Hematopoietic multipotent progenitor cell treated with erythropoietin and hydrocortisone succinate and interleukin-3 and kit ligand, for 15 days (in vitro differentiated cells): ENCODE measurements around the gene FOXD1.
"Not testable (repeated sequence)": the region's sequence is repeated elsewhere in the genome, so short reads cannot be mapped to it uniquely, and the experiment has no call there.

Source experiments
- DNase-seq: peaks from one replicate; pipeline ENCODE4 v3.0.0-alpha.2; 2015; ENCODE audit warnings: low spot score

The FOXD1 gene

DNA sequence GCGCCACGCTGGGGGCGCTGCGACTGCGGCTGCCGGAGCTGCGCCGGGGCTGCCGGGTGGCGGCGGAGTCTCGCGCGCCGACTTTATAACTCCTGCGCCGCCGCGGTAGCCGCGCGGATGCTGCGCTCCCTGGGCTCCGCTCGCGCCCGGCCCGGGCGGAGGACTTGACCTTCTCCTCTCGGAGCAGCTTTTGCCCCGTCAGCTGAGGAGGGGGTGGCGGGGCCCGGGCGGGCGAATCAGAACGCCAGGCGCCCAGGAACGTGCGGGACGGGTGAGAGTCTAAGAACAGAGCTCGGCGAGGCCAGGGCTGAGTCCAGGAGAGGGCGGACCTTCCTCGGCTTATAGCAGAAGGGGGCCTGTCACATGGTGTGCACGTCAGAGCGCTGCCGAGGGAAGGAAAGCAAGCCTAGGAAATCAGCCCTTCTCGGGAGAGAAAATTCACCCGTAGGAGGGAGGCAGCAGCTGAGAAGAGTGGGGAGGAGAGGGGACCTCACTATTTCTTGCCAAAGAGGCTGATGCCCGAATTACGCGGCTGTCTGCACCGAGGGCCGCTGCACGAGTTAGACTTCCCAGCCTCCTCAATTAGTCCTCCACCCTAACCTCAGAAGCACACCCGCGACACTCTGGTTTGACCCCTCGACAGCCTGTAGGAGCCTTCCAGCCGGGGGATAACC lies at the start of gene FOXD1:
FOXD1 (minus strand) TSS at position 315 of the 674 bp plus-strand sequence. CDS start 415 bp downstream, outside the sequence.
- DNase-seq: no peak

DNA sequence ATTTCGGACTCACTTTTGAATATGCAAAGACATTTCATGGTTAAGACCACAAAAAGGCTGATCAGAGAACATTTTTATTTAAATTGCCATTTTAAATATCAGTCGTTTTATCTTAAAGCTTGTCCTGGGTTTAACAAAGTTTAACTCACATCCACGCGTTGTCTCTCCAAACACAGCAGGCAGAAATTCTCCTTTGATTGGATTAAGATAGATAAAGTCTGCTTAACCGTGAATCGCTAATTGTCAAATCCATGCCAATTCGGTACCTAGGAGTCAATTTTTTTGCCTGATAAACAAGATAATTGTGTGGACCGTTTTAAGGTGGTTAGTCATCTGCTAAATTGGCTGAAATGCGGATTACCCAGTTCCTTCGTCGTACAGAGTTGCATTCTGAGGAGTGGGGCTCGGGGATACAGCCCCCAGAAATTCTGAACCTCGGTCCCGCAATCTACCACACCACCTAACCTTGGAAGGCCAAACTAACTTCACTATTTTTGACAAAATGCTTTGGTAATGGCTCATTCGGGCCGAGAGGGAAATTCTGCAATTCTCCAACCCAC lies 49.0 kb upstream of the FOXD1 start:
- peak; percentile 10 for DNase-seq

DNA sequence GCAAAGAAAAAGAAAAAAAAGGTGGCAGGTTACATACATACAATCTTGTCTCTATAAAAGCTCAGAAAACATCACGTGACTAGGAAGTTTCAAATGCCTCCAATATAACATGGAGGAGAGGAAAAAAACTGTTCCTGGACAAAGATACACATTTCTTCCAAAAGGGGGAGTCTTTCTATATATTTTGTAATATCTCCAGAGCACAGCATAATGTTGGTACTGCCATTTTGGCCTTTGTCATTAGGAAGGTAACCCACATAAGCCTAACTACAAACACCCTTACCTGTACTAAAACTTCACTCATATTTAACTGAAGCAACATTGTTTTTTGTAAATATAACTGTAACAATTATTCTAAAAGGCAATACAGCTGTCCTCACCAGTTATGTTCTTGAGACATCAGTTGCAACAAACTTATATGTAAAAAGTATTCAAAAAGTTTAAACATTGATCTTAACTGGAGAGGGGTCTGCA lies 48.4 kb upstream of the FOXD1 start:
- DNase-seq: peak; percentile 61

DNA sequence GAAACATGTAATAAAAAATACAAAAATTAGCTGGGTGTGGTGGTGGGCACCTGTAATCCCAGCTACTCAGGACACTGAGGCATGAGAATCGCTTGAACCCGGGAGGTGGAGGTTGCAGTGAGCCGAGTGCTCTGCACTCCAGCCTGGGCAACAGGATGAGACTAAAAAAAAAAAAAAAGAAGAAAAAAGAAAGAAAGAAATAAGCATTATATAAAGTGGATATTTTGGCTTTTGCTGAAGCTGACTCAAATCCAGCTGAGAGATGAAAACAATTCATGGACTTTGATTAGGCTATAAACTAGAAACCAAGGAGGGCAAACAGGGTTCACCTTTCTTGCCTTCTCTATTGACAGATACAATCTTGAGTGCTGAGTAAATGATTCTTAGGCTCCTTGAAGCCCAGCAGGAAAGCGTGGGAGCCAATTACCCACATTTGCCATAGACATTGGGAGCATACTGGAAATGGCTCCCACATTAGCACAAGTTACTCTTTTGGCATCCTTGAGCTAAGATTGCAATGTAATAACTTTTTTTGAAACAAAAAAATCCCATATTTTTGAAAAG lies 47.3 kb upstream of the FOXD1 start:
- DNase-seq: no peak

DNA sequence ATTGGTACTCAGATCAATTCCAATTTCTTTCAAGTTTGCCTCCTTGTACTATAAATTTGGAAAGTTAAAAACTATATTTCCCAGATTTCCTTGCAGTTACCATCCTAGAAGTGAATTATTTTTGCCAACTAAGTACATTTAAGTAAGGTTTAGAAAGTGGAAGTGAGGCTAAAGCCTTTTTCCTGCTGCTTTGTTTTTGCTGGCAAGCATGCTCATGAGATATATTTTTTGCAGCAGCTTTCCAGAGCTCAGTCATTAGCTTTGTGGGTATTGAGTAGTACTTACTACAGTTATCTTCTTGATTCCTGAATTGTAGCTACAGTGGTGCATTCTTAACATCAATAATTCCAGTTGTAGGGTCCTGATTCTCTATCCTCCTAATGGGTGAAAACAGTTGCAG lies 46.1 kb upstream of the FOXD1 start:
- no peak for DNase-seq

DNA sequence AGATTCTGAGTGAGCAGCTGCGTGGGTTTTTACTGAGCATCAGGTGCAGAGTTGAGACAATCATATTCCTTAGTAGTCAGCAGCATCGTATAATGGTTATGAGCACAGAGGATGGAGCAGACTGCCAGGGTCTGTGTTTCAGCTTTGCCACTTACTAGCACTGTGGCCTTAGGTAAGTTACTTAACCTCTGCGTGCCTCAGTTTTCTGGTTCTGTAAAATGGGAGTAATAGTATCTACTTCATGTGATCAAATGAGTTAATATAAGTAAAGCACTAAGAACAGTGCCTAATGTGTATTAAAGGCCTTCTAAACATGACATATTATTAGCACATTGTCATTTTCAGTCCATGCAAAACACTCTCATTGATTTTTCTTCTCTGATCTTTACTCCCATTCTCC lies 44.8 kb upstream of the FOXD1 start:
- DNase-seq: no peak

DNA sequence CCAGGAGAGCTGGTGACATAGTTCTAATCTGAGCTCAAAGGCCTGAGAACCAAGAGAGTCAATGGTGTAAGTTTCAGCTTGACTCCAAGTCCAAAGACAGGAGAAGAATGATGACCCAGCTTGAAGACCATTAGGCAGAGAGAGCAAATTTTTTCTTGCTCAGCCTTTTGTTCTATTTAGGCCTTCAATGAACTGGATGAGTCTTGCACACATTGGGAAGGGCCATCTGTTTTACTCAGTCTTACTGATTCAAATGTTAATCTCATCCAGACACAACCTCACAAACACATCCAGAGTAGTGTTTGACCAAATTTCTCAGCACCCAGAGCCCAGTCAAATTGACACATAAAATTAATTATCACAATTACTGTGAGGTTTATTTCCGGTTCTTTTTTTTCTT lies 42.6 kb upstream of the FOXD1 start:
- no peak for DNase-seq

DNA sequence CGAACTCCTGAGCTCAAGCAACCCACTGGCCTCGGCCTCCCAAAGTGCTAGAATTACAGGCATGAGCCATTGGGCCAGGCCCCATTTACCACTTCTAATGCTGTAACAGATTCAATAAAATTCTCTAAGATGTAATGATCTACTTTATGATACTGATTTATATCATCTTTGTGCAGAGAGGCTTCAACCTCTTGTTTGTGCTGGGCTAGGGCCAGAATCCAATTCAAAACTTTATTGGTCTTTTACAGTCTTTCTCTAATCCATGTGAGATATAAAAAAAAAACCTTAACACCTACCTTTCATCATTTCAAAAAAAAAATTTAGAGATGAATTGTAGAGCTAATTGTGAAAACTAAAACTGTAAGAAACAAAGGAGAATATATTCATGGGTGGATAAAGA lies 41.5 kb upstream of the FOXD1 start:
- no peak for DNase-seq

DNA sequence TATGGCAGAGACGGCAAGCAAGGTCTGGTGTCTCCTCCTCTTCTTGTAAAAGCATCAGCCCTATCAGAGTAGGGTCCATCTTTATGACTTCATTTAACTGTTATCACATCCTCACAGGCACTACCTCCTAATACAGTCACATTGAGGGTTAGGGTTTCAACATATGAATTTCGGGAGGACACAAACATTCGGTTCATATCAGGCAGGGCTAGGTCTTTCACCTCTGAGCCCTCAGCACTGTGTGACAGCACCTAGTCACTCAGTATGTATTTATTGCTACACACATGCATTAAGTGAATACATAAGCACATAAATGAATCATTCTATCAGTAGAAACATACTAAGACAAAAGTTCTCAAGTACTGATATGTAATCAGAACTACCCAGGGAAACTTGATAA lies 40.2 kb upstream of the FOXD1 start:
- DNase-seq: peak; percentile 40

DNA sequence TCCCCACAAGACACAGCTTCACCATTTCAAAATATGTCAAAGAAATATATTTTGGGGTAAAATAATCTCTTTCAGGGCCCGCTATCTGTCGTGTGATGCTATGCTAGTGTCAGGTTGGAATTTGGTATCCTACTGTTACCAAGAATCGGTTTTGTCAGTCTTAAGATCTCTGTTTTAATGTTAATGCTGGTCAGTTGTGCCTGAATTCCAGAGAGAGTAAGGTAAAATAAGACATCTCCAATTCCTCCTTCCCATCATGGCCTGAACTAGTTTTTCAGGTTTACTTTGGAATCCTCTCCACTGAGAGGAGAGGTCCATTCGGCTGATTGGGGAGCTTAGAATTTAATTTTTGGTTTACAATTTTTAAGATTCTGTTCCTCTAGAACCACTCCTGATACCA lies 39.2 kb upstream of the FOXD1 start:
- no peak for DNase-seq

DNA sequence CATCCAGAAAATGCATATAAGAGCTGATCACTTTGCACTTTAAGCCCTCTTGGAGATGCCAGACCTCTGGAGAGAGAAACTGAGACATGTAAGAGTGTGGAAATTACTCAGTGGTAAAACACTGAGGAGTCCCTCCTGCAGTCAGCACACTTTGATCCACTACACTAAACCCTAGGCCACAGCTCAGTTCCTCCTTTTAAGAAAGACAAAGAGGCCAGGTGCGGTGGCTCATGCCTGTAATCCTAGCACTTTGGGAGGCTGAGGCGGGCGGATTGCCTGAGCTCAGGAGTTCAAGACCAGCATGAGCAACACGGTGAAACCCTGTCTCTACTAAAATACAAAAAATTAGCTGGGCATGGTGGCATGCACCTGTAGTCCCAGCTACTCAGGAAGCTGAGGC lies 38.7 kb upstream of the FOXD1 start:
- not testable (repeated sequence) for DNase-seq

DNA sequence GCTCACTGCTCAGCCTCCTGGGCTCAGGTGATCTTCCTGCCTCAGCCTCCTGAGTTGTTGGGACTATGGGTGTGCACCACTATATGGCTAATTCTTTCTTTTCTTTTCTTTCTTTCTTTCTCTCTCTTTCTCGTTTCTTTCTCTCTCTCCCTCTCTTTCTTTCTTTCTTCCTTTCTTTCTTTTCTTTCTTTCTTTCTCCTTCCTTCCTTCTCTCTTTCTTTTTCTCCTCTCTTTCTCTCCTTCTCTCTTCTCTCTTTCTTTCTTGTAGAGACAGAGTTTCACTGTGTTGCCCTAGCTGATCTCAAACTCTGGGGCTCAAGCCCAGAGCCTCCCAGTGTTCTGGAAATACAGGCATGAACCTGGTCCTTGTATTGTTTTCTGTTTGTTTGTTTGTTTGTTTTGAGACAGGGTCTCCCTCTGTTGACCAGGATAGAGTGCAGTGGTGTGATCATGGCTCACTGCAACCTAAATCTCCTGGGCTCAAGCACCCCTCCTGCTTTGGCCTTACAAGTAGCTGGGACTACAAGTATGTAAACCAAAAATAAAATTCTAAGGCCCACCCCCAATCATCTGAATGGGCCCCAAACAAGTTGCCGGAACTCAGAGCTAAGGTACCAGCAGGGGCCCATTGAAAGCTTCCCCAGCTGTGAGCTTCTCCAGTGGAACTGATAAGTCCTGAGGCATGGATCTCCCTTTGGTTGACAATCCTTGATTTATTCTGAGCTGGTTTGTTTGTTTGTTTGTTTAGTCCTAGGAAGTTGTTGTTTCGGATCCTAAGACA lies 37.7 kb upstream of the FOXD1 start:
- DNase-seq: no peak

DNA sequence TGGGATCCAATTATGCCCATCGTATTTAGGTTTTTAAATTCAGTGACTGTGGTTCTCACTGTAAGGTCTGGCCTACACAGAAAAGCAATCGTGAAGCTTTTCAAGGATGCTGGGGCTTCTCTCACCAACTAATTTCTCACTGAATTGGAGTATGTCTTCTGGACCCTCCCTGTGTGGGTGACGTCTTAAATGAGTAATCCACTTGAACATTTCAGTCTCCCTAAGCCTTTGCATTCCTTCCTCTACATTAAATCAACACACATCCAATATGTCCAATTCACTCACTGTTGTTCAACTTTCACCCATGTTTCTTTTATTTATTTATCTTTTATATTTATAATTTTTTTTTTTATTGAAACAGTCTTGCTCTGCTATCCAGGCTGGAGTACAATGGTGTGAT lies 37.1 kb upstream of the FOXD1 start:
- DNase-seq: no peak

DNA sequence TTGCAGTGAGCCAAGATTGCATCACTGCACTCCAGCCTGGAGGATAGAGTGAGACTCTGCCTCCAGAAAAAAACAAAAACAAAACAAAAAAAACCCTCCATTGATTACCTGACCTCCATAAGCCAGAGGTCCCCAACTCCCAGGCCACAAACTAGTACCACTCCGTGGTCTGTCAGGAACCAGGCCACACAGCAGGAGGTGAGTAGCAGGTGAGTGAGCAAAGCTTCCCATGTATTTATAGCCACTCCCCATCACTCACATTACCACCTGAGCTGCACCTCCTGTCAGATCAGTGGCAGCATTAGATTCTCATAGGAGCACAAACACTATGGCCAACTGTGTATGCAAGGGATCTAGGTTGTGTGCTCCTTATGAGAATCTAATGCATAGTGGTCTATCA lies 35.9 kb upstream of the FOXD1 start:
- no peak for DNase-seq

DNA sequence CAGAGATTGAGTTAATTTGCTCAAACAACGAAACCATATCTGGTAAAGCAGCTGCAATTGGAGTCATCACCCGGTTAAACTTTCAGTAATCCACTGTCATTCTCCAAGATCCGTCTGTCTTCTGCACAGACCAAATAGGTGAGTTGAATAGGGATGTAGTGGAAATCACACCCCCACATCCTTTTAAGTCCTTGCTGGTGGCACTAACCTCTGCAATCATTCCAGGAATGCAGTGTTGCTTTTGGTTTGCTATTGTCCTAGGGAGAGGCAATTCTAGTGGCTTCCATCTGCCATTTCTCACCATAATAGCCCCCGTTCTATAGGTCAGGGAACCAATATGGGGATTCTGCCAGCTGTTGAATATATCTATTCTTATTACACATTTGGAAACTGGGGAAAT lies 35.1 kb upstream of the FOXD1 start:
- DNase-seq: no peak

DNA sequence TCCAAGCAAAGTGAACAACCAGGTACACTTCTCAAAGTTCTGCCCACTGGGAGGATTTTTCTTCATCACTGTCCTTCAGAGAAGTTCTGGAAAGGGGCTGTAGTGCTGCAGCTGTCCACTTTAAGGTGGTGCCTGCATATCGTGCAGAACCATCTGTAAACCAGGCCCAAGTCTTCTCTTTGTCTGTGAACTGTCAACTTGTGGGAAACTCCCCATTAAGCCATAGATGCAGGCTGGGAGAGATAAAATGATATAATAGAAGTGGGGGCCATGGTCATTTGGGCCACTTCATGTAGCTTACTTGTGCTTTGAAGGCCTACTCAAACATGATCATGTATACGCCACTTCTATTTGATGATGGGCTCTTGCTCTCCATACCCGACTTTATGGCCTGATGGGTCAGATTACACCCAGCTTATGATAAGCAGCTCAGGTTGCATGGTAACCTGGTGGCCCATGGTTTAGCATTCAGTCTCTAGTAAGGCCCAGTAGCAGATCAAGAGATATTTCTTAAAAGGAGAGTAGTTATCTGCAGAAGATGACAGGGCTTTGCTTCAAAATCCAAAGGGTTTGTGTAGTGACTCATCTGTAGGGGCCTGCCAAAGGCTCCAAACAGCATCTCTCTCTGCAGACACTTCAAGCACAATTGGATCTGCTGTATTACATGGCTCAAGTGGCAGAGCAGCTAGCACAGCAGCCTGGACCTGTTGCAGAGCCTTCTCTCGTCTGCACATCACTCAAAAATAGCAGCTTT lies 34.0 kb upstream of the FOXD1 start:
- no peak for DNase-seq

DNA sequence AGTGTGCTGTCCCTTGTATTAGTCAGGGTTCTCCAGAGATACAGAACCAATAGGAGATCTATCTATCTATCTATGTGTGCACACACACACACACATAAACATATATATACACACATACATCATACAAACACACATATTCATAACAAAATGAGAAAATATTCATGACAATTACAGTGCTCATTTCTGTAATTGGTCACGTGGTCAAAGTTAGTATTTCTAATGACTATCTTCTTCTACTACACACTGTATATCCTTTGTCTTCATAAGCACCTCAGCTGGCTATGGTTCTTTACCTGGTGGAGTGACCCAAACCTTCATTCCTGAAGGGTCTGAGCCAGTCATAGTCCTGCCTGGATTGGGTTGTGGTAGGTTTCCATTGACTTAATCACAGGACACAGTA lies 31.9 kb upstream of the FOXD1 start:
- DNase-seq: no peak

DNA sequence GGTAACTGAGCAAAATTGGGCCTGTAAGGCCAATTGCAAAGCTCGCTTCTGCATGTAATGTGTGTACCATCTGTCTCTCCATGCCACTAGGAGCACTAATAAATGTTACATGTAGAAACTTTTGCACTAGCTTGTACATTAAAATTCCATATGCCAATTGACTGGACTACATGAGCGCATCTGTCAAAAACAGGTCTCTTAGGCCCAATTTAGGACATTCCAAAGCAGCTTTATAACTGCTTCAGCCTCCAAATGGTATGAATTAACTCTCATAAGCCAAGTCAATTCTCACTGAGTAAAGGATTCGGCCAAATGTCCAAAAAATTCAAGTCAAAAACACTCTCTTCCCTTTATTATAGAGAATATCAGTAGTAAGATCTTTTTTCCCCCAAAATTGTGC lies 23.5 kb upstream of the FOXD1 start:
- DNase-seq: no peak

DNA sequence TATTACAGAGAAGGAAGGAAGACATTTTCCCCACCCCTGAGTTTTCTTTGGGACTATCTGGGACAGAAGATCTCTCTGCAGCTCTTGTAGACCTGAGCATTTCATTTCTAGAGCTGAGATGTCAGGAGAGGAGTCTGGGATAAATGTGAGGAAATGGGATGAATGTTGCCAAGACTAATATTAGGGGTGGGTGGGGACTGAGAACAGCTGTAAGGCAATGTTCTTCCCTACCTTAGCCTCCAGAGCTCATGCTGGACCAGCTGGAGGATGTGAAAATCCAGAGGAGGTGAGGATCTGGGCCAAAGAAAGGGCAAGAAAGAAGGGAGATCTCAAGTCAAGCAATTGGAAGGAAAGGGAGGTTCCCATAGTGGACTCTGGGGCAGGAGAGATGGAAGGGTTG lies 23.1 kb upstream of the FOXD1 start:
- no peak for DNase-seq

DNA sequence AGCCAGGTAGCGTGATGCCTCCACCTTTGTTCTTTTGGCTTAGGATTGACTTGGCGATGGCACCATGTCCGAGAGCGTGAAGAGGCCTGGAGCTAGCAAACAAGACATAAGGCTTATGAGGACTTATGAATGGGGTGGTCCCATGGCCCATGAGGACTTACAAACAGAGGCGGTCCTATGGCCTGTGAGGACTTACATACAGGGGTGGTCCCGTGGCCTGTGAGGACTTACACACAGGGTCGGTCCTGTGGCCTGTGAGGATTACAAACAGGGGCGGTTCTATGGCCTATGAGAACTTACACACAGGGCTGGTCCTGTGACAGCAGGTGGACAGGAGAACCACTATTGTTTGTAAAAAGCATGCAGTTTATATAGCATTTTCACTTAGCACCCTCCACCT lies 21.3 kb upstream of the FOXD1 start:
- no peak for DNase-seq

DNA sequence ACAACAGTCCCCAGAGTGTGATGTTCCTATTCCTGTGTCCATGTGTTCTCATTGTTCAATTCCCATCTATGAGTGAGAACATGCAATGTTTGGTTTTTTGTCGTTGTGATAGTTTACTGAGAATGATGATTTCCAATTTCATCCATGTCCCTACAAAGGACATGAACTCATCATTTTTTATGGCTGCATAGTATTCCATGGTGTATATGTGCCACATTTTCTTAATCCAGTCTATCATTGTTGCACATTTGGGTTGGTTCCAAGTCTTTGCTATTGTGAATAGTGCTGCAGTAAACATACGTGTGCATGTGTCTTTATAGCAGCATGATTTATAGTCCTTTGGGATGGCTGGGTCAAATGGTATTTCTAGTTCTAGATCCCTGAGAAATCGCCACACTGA lies 20.1 kb upstream of the FOXD1 start:
- not testable (repeated sequence) for DNase-seq

DNA sequence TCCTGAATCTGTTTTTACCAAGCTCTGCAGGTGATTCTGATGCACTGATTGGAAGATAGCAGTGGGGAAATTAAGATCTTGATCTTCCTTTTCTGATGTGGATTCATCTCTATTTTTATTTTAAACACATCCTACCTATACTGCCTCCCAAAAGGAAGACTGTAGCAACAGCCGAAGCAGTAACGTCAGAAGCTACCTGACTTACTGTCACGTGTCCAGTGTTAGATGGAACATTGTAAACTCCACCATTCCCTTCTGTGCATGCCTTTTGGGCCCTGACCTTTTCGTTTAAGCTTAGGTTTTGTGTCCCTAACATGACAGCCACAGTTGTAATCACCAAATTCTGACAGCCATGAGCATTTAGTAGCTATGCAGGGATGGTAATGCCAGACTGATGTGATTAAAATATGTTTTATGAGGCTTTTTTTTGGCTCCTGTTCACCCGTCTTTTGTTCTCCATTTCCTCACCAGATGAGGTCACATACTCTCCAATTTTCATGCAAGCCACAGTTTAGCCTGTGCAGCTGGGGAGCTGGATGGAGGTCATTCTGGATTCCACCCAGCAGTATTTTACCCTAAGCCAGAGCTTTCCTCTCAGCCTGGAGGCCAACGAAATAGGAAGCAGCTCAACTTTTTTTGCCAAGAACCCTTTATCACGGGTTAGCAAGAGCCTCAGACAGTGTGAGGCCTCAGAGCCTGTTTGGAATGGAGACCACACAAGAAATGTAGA lies 15.6 kb upstream of the FOXD1 start:
- no peak for DNase-seq
